Erythroblast (primary cell): ENCODE data around the gene KLF16.

ENCODE experiments used
- GATA1 ChIP-seq: IDR thresholded peaks from 2 replicates; pipeline ENCODE4 v1.6.1; 2011; ENCODE audit warnings: low read depth, mild to moderate bottlenecking, control low read depth, low read length, moderate library complexity
- POLR2A ChIP-seq: IDR thresholded peaks from 2 replicates; pipeline ENCODE4 v1.6.1; 2011; ENCODE audit warnings: mild to moderate bottlenecking, low read length

- TF ChIP-seq POLR2A (no peak), GATA1 (no peak)
These were observed 16.1 kb downstream of the KLF16 start for GRCh38 chr19:1847348-1847683.
